ENCODE results near the gene HOXD8.
A peak's percentile ranks its signal among the peaks of the same experiment; 100 is the strongest.

Gene HOXD8

DNA sequence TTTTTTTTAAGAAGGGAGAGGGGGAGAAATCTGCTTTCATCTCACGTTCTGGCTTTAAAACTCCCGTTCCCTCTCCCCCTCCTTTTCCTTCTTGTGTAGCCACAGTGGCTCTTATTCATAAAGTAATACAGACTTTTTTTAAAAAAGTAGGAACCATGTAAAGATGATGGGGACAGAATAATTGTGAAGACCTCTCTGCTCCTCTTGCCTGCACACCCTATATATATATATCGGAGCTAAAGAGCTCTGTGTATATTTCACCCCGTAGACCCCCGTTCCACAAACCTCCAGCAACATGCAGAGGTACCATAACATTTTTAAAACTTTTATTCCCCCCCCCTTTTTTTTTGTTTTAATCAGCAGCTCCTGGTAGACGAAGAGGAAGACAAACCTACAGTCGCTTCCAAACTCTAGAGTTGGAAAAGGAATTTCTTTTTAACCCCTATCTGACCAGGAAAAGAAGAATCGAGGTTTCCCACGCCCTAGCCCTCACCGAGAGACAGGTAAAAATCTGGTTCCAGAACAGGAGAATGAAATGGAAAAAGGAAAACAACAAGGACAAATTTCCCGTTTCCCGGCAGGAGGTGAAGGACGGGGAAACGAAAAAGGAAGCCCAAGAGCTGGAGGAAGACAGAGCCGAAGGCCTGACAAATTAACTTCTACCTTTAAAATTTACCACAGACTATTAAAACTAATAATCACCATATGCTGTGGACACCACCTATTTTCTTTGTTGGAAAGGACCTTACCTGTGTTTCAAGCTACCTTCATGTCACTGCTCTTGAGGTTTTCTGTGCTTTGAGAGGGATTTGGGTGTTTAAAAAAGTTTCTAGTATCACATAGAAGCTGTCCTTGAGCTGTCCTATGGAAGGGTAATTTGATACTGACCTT, 1.7 kb downstream of the HOXD8 start:
- no peak for DNase-seq

DNA sequence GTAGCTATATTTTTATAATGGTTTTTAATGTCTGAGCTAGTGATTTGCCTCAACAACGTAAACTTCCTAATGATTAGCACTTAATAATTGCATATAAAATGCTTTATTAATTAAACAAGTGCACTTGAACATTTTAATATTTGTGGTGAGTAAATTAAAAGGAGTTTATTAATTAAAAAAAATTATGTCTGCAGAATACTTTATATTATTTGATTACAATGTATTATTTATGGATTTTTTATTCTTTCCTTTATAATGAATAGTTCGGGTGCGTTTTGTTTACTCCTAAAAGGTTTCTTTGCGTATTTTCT, 2.3 kb downstream of the HOXD8 start:
- DNase-seq = no peak

GRCh38 chr2:176132205-176133171, 3.0 kb downstream of the HOXD8 start:
- DNase-seq = peak; percentile 23

GRCh38 chr2:176133389-176133788, 3.9 kb downstream of the HOXD8 start:
- no peak for DNase-seq

DNA sequence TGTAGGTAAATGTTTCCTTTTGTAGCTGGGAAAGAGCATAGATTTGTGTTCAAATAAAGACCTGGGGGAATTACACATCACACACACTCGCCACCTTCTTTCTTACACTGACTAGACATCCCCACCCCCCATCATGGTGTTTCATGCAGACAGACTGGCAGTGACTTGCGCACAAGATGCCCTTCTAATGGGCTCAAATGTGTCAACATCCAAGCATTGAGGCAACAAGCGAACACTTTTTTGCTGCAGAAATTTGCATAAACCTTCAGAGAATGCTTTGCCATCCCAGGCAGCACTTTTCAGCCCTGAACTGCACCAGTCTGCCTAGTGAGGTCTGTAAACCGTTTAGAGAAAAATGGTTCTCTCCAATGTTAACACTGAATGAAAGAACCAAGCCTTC, 4.5 kb downstream of the HOXD8 start:
- DNase-seq = no peak

- DNase-seq = no peak
Observed at GRCh38 chr2:176135035-176135440, 5.5 kb downstream of the HOXD8 start.

GRCh38 chr2:176136374-176137251, 7.1 kb downstream of the HOXD8 start:
- DNase-seq = no peak

- no peak for DNase-seq
Observed at GRCh38 chr2:176137252-176137580, 7.7 kb downstream of the HOXD8 start.

DNA sequence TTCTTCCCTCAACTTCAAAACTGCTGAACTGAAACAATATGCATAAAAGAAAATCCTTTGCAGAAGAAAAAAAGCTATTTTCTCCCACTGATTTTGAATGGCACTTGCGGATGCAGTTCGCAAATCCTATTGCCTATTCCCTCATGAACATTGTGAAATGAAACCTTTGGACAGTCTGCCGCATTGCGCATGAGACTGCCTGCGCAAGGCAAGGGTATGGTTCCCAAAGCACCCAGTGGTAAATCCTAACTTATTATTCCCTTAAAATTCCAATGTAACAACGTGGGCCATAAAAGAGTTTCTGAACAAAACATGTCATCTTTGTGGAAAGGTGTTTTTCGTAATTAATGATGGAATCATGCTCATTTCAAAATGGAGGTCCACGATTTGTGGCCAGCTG, 8.4 kb downstream of the HOXD8 start:
- DNase-seq = no peak

DNA sequence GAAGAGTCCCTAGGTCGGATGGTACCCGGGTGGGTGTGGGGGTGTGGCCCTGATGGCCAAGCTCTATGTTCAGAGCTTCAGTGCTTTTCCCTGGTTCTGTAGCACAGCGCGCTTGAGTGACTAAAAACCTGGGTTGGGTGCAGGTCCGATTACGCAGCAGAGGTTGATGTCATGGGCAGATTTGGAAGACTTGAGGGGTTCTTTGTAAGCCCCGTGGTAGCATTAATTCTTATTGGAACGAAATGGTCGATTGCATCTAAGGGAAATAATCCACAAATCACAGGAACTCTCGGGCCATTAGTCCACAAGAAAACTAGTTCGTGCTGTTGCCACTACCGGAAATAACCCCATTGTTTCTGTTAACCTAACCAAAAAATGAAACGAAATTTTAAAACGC, 9.0 kb downstream of the HOXD8 start:
- no peak for DNase-seq

DNA sequence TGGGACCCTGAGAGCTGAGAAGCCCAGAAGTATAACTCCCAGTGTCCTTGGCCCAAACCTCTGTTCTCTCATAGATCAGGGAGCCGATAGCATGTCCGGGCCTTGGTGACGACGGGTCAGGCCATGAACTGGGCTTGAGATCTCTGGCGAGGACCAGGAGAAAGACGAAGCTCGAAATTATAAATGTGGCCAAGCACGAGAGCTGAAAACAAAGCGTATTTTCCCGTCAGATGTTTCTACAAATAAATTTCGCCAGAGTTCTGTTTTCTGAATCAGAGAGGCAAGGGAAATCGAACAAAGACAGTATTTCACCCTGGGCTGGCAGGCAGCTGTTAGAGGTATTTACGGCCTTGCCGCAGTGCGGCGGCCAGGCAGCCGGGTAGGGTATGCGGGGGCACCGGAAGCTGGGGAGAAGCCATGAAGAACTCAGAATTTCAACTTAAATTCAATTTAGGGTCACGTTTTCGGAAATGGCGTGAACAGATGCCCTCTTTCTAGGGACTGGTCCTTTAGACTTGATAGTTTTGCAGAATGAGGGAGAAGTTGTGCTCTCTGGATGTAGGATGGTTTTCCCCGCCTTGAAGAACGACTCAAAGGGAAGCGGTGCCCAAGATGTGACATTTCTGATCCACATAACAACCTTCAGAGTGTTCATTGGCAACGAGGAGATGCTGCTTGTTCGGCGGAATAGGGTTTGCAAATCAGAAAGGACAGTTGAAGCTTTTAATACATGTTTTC, 9.6 kb downstream of the HOXD8 start:
- DNase-seq = no peak

- DNase-seq = no peak
Observed at GRCh38 chr2:176139661-176140512, 10.4 kb downstream of the HOXD8 start.

DNA sequence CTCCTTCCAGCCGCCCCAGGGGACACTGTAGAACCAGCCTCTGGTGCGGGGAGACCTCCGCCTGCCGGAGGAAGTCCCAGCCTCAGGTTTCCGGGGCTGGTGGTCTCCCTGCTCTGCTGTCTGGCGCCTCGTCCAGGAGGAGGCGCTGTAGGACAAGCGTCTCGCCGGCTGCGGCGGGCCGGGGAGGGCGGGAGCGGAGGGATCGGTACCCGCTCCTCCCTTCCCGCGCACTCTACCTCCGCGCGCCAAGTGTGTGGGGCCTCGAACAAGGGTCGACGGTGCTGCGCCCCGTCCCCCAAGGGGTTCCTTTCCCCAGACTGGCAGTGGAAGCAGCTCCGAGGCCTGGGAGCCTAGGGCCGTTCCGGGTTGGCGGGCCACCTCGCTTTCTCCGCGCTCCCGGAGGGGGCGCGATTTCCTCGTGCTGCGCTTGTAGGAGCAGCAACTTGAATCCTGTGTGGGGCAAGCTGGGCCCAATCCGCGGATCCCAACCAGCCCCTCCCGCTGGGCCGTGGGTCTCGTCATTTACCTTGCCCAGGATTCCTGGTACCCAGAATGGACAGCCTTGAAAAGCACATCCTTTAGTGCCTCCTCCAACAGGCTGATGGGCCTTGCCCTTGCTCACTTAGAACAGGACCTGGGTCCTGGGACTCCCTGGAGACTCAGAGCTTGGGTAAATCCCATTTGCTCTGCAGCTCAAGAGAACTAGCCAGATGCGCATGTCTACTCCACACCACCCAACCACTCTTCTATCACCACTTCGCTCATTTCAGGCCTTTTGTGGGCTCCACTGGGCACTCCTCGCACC, 11.2 kb downstream of the HOXD8 start:
- peak; percentile 65 for DNase-seq

DNA sequence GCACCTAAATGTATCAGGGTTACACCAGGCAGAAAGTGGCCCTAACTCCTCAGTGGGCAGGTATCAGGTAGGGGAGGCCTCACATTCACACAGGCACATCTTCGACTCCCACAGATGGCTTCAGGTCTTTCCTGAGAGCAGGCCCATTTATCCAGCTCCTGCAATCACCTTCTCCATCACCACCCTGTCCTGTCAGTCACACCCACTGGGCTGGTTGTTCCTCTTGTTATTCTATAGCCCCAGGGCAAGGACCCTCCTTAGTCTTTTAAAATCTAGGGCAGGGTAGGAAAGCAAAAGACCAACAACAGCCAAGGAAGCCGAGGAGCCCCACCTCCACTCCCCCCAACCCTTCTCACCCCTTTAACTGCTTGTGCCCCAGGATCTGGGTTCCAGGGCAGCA, 12.8 kb downstream of the HOXD8 start:
- DNase-seq = no peak

DNA sequence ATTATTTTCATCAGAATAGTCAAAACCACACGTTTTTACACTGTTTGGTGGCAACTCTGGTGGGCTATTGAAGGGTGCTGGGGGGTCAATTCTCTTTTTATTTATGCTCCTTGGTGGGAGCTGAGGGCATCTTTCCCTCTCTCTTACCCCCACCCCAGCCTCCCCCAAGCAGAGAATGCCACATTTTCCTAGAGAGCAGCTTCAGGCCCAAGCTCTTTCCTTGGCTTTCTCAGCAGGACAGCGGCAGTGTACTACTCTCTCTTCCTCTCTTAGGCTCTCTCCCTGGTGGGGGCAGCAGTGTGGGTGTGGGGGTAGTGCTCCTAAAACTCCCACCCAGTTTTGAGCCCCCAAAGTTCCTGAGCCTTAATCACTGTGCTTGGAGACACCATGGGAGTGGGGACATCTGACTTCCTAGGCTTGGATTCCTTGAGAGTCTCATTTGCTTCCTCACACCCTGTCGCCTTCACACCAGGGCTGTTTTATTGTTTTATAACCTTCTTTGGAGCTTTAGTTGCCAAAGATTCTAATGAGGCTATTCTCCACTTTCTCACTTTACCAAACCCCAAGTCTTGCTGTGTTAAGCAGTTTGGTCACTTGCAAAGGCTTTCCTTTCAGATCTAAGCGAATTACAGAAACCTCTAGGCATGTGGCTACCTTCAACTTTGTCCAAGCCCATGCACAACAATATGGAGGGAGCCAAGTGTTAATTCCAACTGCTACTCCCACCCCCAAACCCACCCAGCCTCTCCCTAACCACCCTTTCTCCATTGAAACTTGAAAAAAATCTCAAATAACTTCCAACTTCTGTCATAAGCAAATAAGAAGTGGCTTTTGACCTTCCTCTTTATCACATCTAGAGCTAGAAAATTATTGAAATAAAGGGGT, 15.8 kb downstream of the HOXD8 start:
- no peak for DNase-seq

- no peak for DNase-seq
Observed at GRCh38 chr2:176146101-176146500, 16.6 kb downstream of the HOXD8 start.

- no peak for DNase-seq
Observed at GRCh38 chr2:176146645-176147044, 17.1 kb downstream of the HOXD8 start.

DNA sequence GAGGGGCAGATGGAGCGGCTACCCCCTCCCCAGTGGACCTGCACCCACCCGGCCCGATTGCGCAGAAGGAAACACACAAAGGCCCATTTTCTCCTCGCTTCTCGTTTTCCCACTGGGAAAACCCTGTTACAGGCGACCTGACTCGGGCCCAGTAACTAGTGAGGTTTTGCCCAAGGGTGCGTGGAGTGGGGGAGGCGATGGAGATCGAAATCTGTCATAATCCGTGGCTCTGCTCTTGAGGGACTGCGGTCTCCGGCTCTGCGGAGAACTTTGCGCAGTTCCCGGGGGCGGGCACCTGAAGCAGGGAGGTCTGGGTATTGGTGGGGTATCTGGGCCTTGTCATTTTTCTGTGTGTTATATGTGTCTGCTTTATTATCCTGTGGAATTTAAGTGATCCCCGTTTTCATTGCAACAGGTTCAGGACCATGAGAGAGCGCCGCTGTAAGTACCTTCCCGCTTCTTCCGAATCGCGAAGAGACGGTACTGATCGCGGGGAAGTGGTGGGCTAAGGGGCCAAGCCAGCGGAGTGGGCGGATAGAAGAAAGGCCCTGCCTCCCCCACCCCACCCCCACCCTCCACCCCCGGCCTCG, 17.8 kb downstream of the HOXD8 start:
- no peak for DNase-seq

All from CD4-positive, alpha-beta T cell treated with Interleukin-10 for 1 hour (primary cell).